ENCODE results near the gene TRIM44.

DNA sequence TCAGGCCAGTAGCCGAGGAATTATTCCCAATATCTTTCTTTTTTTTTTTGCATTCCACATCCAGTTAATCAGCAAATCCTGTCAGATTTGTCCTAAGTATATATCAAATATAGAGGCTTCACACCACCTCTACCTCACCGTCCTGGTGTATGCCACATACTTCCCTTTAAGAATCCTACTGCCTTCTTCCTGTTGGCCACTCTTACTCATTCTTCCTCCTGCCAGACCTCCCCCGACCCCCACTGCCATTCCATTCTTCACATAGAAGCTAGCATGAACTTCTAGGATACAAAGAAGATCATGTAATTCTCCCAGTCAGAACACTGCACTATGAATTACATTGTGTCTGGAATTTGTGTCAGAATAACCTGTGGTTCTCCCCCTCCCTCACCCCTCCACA is 89.5 kb downstream of the TRIM44 start:
- TF ChIP-seq CTCF (IDR thresholded peaks at IDR 0.05) (no peak), POLR2AphosphoS5 (IDR thresholded peaks at IDR 0.05) (no peak)

Data from breast epithelium (tissue), 3 donors.